GM12878 (cell line): ENCODE results near the gene NBEA.

ENCODE experiments used
- ATF7 ChIP-seq: fragments of 450-650 bp; IDR thresholded peaks from 2 replicates; pipeline ENCODE4 v1.6.1; 2016; ENCODE audit warnings: low read depth, mild to moderate bottlenecking
- JUNB ChIP-seq: IDR thresholded peaks from 2 replicates; pipeline ENCODE4 v1.6.1; 2016; ENCODE audit warnings: antibody characterized with exemption, mild to moderate bottlenecking
- KDM1A ChIP-seq: fragments of 200-600 bp; sonication (generic); IDR thresholded peaks from 2 replicates; pipeline ENCODE4 v1.6.1; 2016; ENCODE audit warnings: borderline replicate concordance
- NR2C2 ChIP-seq: IDR thresholded peaks from 2 replicates; pipeline ENCODE4 v1.6.1; 2011; ENCODE audit warnings: borderline replicate concordance, low read depth; ENCODE audit not compliant: control insufficient read depth, insufficient read length
- ZNF274 ChIP-seq: IDR thresholded peaks from one replicate; pipeline ENCODE4 v1.8.0; 2011; ENCODE audit not compliant: insufficient read length, insufficient read depth

GRCh38 chr13:35238274-35238673 is 296.2 kb downstream of the NBEA start:
- TF ChIP-seq ATF7 (no peak), KDM1A (no peak), ZNF274 (no peak), NR2C2 (no peak), JUNB (no peak)
